ENCODE data around the gene YOD1. TPM values are rescaled to one million over a fixed set of nuclear protein-coding genes. Genes with fewer than 3 reads are reported as not detected.

YOD1 gene
- total RNA-seq, 1 experiment from 2014 or later, result 11.8 TPM

DNA sequence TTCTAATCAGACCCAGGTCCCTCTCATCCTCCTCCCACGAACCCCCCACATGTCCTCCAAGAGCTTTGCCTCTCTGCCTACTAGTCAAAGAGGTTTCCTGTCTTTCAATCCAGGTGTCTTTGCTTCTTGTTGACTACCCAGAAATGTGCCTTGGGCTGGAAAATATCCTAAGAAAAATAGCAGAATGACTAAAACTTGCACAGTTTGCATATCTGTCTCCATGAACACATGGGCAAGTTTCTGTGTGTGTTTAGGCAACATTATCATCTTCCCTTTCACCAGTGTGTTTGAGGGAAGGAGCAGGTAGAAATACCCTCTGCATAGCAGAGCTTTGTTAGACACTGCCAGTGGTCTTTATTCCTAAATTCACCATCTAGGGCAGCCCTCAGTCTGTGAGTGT is 20.0 kb downstream of the YOD1 start:
- BruUV-seq (replicated peaks), result TSS peak; percentile 87
- Mint-ChIP-seq H3K4me1 (ENCODE audit: low read depth, unreplicated experiment) (peaks cover 51% of the 10 kb centered on the region), H3K27ac (ENCODE audit: unreplicated experiment) (peak overlapping the region; percentile 88), H3K27me3 (ENCODE audit: insufficient read depth, unreplicated experiment) (no peaks in the 10 kb centered on the region), H3K4me3 (ENCODE audit: unreplicated experiment) (peak overlapping the region; percentile 78), H3K36me3 (ENCODE audit: insufficient read depth, unreplicated experiment) (peaks cover 10% of the 10 kb centered on the region), H3K9me3 (ENCODE audit: unreplicated experiment) (no peaks in the 10 kb centered on the region)
- no peak for DNase-seq
- TF ChIP-seq, protein P1, sequence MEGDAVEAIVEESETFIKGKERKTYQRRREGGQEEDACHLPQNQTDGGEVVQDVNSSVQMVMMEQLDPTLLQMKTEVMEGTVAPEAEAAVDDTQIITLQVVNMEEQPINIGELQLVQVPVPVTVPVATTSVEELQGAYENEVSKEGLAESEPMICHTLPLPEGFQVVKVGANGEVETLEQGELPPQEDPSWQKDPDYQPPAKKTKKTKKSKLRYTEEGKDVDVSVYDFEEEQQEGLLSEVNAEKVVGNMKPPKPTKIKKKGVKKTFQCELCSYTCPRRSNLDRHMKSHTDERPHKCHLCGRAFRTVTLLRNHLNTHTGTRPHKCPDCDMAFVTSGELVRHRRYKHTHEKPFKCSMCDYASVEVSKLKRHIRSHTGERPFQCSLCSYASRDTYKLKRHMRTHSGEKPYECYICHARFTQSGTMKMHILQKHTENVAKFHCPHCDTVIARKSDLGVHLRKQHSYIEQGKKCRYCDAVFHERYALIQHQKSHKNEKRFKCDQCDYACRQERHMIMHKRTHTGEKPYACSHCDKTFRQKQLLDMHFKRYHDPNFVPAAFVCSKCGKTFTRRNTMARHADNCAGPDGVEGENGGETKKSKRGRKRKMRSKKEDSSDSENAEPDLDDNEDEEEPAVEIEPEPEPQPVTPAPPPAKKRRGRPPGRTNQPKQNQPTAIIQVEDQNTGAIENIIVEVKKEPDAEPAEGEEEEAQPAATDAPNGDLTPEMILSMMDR (IDR thresholded peaks at IDR 0.05; ENCODE audit: insufficient read depth in 1 of 2, low read depth in 1 of 2, low read length in 1 of 2, severe bottlenecking in 1 of 2, unreplicated experiment in 1 of 2), result no peak
- Histone ChIP-seq H3K4me3 (ENCODE audit: low read depth, low read length) (peak overlapping the region; percentile 41), H3K9me3 (no peaks in the 10 kb centered on the region), H3K4me1 (peaks cover 66% of the 10 kb centered on the region), H3K36me3 (ENCODE audit: control insufficient read depth, insufficient read depth, low read length) (no peaks in the 10 kb centered on the region; the same call in 1 of the 2 replicates), H3K27me3 (replicated peaks; ENCODE audit: control insufficient read depth, insufficient read depth, low read length) (no peaks in the 10 kb centered on the region)
- intact Hi-C loops (cut with micrococcal nuclease; ENCODE audit: unreplicated experiment), result no loop called here
- POLR2A ChIA-PET, result interaction anchor here (0.5 to 3.8 kb wide), 3 partner anchors 22 to 1478 kb away, joined by 8 to 39 read pairs (median 11); partner anchors contain the start of genes CD55 and PFKFB2
- CTCF ChIA-PET, result interaction anchor here (1.0 kb wide), 1 partner anchor 22 kb away, joined by 3 read pairs; the partner anchor contains the start of gene PFKFB2

DNA sequence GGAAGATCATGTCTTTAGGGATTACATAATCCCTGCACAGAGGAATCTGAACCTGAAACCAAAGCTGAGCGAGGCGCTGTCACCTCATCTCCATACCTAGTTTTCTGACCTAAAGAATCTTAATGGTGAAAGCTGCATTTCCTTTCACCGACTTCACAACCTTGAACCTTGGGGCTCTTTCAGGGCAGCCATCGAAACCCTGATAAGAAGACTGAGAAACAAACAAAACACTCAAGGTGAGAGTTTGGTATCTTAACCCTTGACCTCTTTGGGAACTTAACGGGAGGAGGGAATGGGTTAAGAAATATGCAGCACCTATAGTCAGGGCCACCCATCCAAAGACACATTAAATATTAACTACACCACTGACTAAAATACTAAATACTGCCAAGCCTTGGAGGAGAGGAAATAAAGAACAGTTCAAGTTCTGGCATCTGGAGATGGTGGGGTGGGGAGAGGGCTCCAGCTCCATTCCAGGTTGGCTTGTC is 20.4 kb downstream of the YOD1 start:
- intact Hi-C loops (cut with micrococcal nuclease; ENCODE audit: unreplicated experiment), result loop anchor here (1.0 kb wide), 1 partner anchor 23 kb away; no protein-coding TSS in a partner anchor
- Mint-ChIP-seq H3K27ac (ENCODE audit: unreplicated experiment) (peak overlapping the region; percentile 88), H3K36me3 (ENCODE audit: insufficient read depth, unreplicated experiment) (peaks cover 12% of the 10 kb centered on the region), H3K4me3 (ENCODE audit: unreplicated experiment) (peak overlapping the region; percentile 78), H3K4me1 (ENCODE audit: low read depth, unreplicated experiment) (peaks cover 54% of the 10 kb centered on the region), H3K9me3 (ENCODE audit: unreplicated experiment) (no peaks in the 10 kb centered on the region), H3K27me3 (ENCODE audit: insufficient read depth, unreplicated experiment) (no peaks in the 10 kb centered on the region)
- H3K9me3 ChIP-seq, result no peaks in the 10 kb centered on the region
- H3K4me1 ChIP-seq, result peaks cover 71% of the 10 kb centered on the region
- peak overlapping the region; percentile 41 for H3K4me3 ChIP-seq (ENCODE audit: low read depth, low read length)
- DNase-seq, result peak; percentile 54 to 74
- CTCF ChIA-PET, result interaction anchor here (1.0 kb wide), 1 partner anchor 22 kb away, joined by 3 read pairs; the partner anchor contains the start of gene PFKFB2
- H3K36me3 ChIP-seq (ENCODE audit: control insufficient read depth, insufficient read depth, low read length), result no peaks in the 10 kb centered on the region; the same call in 1 of the 2 replicates
- no peaks in the 10 kb centered on the region for H3K27me3 ChIP-seq (replicated peaks; ENCODE audit: control insufficient read depth, insufficient read depth, low read length)
- BruUV-seq (replicated peaks), result no TSS peak
- TF ChIP-seq, protein P1 (IDR thresholded peaks at IDR 0.05; ENCODE audit: insufficient read depth in 1 of 2, low read depth in 1 of 2, low read length in 1 of 2, severe bottlenecking in 1 of 2, unreplicated experiment in 1 of 2), result no peak
- POLR2A ChIA-PET, result interaction anchor here (3.8 kb wide), 1 partner anchor 22 kb away, joined by 39 read pairs; the partner anchor contains the start of gene PFKFB2

DNA sequence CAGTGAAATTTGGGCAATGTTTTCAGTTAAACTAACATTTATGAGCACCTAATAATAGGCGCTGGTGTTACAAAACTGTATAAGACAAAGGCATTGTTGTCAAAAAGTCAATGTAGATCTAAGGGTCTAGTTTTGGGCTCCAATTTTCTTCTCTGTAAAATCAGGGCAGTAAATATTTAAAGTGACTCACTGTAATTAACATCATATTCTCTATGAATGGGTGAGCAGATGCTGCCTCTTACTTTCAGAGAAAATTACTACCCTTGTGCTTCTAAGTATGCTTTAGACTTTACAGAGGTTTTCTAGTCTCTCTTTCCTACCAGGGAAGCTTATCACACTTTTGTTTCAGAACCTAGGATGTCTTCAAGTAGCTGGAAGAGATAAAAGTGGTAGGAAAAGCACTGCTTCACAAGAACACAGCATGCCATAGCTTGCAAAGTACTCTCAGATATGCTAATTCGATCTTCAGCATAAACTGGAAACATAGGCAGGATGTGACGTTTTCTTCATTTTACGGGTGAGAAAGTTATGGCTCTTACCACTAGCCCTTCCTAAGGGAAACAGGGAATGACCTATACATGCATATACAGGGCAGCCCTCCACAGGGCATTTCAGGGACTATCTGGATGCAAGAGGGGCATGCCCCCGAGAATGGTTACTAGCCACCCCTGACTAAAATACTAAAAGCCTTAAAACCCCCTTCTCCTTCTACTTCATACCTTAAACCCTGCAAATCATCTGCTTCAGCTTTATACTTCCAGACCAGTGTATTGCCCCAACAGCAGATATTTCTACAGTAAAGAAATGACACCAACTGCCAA is 21.1 kb downstream of the YOD1 start:
- no peaks in the 10 kb centered on the region for H3K9me3 ChIP-seq

More for the DNA sequence above, 21.1 kb downstream of the YOD1 start:
- Mint-ChIP-seq H3K27me3 (ENCODE audit: insufficient read depth, unreplicated experiment) (no peaks in the 10 kb centered on the region), H3K4me1 (ENCODE audit: low read depth, unreplicated experiment) (peaks cover 57% of the 10 kb centered on the region), H3K9me3 (ENCODE audit: unreplicated experiment) (no peaks in the 10 kb centered on the region), H3K27ac (ENCODE audit: unreplicated experiment) (peak overlapping the region; percentile 88), H3K4me3 (ENCODE audit: unreplicated experiment) (peak overlapping the region; percentile 78), H3K36me3 (ENCODE audit: insufficient read depth, unreplicated experiment) (peaks cover 18% of the 10 kb centered on the region)
- intact Hi-C loops (cut with micrococcal nuclease; ENCODE audit: unreplicated experiment), result loop anchor here (1.0 kb wide), 1 partner anchor 23 kb away; no protein-coding TSS in a partner anchor
- H3K36me3 ChIP-seq (ENCODE audit: control insufficient read depth, insufficient read depth, low read length), result no peaks in the 10 kb centered on the region; the same call in 1 of the 2 replicates
- peaks cover 77% of the 10 kb centered on the region for H3K4me1 ChIP-seq
- peak overlapping the region; percentile 13; the same call in 1 of the 2 replicates for H3K4me3 ChIP-seq (ENCODE audit: low read depth, low read length)
- no peak for DNase-seq
- H3K27me3 ChIP-seq (replicated peaks; ENCODE audit: control insufficient read depth, insufficient read depth, low read length), result no peaks in the 10 kb centered on the region
- BruUV-seq (replicated peaks), result no TSS peak
- TF ChIP-seq, protein P1 (IDR thresholded peaks at IDR 0.05; ENCODE audit: insufficient read depth in 1 of 2, low read depth in 1 of 2, low read length in 1 of 2, severe bottlenecking in 1 of 2, unreplicated experiment in 1 of 2), result no peak
- ChIA-PET CTCF (interaction anchor here (1.0 kb wide), 1 partner anchor 23 kb away, joined by 3 read pairs; the partner anchor contains the start of gene PFKFB2), POLR2A (interaction anchor here (0.8 to 3.8 kb wide), 2 partner anchors 23 kb away, joined by 4 to 39 read pairs; partner anchors contain the start of gene PFKFB2)
